ENCODE results near the gene SPATA4.
"Not testable (repeated sequence)": the region's sequence is repeated elsewhere in the genome, so short reads cannot be mapped to it uniquely, and the experiment has no call there.

SPATA4 gene

DNA sequence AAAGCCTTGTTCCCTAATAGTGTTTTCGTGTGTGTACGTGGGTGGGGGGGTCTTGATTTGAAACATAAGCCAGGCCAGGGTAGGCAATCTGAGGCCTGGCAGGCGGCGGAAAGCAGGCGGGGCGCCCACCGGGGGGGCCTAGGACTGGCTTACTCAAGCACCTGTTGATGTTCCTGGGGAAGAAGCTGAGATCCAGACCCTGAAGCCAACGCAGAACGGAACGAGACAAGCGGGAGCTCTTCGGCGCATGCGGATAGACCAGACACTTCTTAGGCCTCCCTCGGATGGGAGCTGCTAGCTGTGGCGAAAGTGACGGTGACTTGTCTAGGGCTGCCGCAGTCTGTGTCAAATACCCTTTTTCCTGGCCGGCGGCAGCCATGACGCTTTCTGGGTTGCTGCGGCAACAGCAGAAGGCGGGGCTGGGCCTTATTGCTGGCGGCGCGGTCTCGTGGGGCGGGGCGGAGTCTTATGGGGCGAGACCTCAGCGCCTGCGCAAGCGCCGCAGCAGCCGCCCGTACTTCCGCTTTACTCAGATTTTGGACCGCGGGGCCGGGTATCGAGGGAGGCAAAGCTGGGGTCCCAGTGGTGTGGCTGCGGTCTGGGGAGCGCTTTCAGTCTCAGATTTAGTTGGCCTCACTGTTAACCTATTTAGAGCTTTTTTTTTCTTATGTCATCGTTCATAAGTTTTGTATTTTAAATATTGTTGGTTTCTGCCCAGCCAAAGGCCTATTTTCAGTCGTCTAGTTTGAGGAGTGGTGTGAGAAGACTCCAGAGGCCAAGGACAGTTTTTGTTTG, at the start of gene SPATA4:
SPATA4 (minus strand) TSS at position 402 of the 795 bp plus-strand sequence; CDS start at position 379, 23 bp downstream.
- peak; percentile 90 for DNase-seq

DNA sequence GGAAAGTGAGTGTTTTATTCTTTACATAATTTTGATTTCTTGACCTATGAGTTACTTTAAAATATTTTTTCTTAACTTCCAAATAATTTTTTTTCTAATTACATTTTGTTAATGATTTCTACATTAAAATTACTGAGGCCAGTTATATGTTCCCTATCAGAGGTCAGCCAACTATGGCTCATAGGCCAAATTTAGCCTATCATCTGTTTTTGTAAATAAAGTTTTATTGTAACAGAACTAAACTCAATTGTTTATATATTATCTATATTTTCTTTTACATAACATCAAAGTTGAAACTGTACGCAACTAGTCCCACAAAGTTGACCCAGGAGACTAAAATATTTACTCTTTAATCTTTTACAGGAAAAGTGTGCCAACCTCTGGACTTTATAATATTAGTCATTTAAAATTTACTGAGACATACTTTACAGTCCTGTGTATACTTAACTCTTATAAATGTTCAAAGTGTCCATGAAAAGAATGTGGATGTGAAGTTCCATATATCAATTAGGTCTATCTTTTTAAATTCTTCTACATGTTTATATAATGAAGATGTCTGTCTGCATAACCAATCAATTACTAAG, 47.5 kb upstream of the SPATA4 start:
- no peak for DNase-seq

DNA sequence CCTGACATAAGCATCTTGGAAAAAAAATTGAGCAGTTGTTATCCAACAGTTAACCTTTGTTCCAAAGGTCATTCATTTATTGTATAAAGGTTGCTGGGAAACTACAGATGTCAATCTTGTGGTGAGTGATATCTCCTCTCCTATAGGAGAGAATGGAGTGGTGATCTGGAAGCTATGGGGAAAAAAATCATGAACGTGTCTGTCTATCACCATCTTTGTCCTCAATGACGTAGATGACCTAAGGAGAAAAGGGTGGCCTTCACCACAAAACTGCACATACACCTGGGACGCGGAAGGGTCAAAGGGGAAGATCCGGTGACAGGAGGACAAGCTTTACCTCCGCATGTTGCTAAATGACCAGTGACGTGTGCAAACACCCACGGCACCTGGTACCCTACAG, 46.3 kb upstream of the SPATA4 start:
- DNase-seq, result no peak

DNA sequence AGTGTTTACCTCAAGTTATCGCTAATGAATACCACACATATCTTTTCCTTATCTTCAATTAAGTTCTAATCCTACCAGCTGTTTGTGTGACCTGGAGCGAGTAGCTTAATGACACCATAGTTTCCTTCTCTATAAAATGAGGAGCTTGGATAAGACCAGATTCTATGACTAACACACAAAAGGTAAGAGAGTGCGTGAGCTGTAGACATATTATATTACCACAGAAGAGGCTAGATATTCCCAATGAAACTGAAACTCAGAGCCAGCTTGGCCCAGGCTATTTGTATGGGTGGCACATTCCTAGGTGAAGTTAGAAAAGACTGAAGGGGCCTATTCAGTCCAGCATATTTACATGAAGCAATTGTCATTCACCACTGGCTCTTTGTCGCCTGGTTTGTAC, 43.4 kb upstream of the SPATA4 start:
- DNase-seq, result no peak

DNA sequence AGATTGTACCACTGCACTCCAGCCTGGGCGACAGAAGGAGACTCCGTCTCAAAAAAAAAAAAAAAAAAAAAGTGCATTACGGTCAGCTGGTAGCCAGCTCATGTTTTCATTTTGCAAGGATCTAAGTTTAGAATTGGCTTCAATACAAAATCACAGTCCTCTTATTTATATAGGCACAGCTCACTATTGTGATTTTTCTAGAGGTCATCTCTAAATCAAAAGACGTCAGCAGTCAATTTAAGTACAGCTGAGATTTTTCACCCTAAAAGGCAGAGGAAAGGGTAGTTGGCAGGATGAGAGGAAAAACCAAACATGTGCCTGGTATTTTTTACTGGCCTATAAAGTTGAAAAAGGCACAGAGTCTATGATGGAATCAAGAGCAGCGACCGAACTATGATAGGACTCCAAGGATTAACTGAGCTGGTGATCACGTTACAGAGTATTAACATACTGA, 42.8 kb upstream of the SPATA4 start:
- DNase-seq, result no peak

DNA sequence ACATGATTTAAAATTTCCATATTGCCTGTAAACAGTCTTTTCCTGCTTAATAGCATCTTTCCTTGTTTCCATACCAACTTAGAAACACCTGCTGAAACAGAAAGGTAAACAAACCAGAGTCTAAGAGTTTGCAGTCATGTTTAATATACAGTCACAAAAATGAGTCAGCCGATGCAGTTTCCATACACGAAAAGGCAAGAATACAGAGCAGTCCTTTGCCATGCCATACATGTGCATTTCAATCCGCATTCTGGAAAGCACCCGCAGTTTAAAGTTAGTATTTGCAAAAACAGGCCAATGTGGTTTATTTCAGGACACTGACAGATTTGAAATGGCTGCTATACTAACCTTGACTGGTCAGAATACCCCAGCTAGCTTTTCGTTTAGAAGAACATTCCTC, 41.6 kb upstream of the SPATA4 start:
- DNase-seq, result no peak

DNA sequence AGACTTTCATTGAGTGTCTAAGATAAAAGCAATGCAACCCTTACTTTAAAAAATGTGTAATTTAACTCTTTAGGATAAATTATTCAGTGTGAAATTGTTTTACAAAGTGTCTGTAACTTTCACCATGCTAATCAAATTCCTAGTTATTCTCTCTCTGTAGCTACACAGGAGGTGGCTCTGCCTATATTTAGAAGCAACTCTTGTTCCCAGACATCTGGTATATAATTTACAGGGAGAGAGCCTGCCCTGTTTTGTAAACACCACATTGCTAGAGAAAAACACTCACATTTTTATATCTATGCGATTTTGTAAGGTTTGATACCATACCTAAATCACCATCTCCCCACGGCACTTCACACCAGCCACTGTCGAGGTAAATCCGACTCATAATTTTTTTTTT, 35.5 kb upstream of the SPATA4 start:
- DNase-seq, result no peak

DNA sequence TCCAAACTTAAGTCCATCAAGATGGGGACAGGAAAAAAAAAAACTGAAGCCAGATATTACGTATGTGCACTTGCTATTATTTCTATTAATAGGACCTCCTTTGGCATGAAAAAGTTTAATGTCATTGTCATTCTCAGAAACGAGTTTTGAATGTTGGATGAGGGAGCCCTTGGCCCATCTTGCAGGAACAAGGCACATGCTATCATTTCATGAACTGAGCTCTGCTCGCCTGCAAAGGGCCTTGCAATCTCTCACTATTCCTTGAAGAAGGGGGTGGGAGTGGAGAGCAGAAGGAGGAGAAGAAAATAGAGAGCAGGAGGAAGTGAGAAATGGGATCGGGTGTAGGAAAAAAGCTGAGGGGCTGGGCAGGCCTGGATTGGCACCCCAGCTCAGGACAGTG, 34.3 kb upstream of the SPATA4 start:
- no peak for DNase-seq

DNA sequence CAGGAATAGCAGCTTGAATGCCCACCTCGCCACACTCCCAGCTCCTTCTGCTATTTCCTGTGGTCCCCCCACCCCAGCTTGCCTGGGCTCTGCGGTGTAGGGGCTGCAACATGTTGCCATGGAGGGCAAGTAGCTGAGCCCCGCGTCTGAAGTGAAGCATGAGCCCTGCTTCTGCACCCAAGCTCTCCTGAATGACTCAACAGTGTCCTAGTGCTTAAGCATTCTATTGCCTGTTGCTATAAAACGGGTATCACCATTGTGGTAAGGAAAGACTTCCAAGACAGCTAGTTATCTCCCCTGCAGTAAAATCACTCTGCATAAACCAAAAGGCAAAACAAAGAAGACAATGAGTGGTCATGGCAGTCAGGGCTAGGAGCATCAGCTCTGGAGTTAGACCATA, 31.4 kb upstream of the SPATA4 start:
- DNase-seq, result no peak

DNA sequence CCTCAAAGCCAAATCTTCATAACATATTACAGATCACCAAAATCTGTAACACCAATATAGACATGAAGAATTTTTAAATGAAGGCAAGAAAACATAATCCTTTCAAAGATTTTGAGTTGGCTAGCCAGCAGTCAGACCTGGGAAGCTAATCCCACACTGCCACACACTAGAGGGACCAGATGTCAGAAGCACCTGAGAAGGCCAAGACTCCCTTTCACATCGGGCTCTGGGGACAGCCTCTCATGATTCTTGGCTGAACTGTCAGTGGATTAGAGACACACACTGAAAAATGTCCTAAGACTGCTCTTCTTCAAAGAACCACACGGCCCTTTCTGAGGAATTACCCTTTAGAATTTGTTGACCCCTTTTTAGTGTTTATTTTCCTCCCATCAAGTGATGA, 28.2 kb upstream of the SPATA4 start:
- DNase-seq, result no peak

DNA sequence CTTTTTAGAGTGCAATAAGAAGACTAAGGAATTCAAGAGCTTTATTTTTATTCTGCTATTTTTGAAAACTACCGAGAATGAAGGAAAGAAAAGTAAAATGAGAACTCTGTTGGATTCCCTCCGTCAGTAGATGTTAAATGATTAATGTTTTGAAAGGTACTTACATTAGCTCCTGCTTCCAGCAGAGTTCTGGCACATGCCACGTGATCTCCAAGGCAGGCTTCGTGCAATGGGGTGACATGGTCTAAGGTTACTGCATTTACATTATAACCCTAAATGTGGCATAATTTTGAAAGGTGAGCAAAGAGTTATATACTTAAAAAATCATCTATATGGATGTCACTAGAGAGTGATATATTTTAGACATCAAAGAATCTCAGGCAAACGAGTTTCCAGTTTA, 26.8 kb upstream of the SPATA4 start:
- no peak for DNase-seq

DNA sequence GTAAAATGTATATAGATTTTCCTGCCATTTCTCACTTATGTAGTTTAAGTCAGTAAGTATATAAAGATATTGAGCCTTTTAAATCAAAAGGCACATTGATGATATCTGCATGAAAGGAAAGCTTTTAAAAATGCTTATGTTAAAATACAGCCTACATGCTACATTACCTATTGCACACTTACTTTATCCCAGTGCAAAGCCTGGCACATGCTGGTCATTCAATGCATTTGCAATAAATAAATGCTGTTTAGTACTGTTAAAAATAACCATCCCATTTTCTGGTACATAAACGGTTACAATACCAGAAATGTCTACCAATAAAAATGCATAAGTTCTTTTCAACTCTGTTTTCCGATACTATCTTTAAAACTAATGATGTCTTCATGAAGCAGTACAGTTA, 22.1 kb upstream of the SPATA4 start:
- no peak for DNase-seq

DNA sequence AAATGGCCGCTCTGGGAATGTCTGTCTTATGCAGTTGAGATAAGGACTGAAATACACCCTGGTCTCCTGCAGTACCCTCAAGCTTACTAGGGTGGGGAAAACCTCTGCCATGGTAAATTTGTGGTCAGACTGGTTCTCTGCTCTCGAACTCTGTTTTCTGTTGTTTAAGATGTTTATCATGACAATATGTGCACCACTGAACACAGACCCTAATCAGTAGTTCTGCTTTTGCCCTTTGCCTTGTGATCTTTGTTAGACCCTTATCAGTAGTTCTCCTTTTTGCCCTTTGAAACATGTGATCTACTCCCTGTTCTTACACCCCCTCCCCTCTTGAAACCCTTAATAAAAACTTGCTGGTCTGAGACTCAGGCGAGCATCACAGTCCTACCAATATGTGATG, 17.0 kb upstream of the SPATA4 start:
- DNase-seq, result not testable (repeated sequence)

DNA sequence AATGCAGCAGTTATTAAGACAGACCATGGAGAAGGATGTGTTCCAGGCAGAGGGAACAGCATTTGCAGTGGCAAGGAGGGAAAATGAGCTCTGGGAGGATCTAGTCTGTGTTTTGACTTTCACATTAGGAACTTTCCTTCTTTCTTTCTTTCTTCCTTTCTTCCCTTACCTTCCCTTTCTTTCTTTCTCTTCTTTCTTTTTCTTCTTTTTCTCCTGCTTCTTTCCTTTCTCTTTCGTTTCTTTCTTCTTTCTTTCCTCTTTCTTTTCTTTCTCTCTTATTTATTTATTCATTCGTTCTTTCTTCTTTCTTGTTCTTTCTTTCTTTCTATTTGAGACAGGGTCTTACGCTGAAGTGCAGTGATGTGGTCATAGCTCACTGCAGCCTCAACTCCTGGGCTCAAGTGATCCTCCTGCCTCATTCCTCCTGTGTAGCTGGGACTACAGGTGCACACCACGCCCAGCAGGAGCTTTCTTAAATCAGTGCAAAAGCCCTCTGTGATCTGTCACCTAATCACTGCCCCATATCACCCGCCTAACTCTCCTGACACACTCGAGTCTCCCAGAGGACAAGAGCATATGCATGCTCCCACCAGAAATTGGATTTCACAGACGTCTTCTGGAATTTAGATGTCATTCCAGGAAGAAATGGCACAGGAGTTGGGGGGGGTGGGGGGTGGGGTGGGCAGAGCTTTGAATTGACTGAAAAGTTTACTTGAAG, 15.4 kb upstream of the SPATA4 start:
- DNase-seq, result no peak

DNA sequence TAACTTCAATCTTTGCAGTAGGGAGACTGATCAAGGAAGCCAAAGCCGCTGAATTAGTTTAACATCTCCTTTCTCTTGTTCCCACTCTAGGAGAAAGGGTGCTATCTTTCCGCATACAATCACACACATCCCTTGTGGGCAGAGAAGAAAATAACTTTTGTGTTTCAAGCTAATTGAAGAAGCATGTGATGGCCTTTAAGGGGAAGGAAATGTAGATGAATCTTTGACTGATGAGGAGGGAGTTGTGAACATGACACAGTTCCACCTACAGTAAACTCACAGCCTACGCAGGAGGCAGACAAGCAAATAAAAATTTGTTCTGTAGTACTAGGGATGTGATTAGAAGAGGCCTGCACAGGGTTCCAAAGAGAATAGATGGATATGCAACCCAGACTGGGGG, 14.7 kb upstream of the SPATA4 start:
- DNase-seq, result no peak

DNA sequence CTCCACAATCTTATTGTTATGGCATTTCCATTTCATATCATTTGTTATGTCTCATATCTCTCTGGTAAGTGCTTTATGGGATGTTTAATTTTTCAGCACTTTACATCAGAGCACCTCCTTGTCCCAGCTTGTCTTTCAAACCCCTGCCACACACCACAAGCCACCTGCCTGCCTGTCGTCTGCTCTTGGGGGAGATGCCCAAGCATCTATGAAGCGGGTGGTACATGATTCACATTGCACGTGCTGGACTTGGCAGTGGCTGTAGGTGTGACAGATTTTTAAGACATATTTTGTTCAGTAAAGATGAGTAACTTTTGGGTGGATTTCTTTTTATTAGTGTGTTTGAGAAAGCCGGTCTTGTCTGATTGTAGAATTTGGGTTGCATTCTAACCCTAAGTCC, 14.2 kb upstream of the SPATA4 start:
- DNase-seq, result no peak

DNA sequence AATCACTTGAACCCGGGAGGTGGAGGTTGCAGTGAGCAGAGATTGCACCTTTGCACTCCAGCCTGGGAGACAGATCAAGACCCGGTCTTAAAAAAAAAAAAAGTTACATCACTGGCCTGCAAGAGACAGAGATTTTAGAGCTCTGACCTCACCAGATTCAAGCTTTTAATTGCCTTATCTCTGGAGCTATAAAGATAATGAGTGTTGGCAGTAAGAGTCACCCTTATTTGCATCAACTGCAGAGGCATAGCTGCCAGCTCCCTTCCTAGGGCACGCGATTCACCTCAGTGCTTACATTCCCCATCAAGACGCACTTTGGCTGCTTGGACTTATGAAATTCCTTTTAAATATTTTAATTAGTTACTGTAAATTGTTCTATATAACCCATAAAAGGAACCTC, 12.5 kb upstream of the SPATA4 start:
- no peak for DNase-seq

DNA sequence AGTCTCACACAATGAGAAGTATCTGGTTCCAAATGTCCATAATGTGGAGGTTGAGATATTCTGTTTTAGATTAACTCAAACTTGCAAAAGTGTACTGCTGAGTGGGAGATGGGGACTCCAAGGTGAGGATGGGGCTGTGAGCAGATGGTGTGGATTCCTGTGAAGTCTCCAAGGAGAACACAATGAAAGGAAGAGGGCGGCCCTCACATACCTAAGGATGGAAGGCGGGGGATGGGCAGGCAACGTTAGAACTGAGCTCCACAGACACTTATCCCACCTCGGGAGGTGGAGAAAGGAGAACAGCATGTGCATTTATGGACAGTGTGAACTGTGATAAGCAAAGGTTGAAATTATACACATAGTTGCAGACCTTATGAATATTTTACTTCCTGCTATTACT, 9.9 kb upstream of the SPATA4 start:
- DNase-seq, result no peak

DNA sequence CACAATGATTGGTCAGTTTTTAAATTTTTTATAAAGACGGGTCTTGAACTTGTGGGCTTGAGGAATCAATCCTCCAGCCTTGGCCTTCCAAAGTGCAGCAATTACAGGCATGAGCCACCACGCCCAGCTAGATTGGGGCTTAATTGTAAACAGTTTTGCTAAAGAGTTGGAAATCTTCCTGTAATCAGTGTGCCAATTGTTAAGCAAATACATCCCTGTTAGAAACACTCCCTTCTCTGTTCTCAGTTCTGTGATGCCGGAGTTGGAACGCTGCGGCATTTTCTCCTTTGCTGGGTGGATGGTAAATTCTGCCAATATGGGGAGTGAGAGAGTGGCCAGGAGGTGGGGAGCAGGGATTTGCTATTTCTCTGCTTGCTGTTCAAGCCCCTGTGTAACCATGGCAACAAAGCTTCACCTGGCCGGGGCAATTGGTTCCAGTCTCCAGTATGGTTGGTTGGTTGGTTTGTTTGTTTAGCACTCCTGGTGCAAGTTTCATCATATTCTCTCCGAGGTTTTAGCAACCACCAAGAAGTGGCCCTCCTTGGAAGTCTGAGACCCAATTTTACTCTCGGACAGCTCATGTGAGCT, 3.0 kb upstream of the SPATA4 start:
- DNase-seq, result no peak

DNA sequence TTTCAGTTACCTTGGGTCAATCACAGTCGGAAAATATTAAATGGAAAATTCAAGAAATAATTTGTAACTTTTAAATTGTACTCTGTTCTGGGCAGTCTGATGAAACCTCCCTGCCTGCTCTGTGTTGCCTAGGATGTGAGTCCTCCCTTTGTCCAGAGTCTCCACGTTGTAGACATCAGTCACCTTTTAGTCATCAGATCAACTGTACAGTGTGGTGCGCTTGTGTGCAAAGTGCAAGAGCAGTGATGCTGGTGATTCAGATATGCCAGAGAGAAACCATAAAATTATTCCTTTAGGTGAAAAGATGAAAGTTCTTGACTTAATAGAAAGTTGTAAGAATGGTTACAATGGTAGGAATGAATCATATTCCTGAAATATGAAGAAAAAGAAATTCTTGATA, 1.4 kb downstream of the SPATA4 start:
- no peak for DNase-seq

DNA sequence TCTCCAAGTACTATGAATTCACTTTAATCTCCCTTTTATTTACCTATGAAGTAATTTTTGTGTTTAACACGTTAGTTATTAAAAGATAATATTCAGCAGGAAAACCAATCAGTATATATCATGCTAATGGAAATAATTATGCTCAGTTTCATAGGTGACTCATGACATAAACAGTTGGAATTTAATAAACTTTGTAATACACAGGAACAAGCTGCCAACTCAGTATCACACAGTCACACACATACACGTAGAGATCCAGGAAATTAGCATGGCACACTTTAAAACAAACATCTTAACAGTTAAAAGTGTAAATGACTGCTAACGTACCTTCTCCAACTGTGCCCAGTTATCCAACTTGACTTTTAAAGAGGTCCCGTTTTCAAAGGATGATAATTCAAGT, 2.3 kb downstream of the SPATA4 start:
- DNase-seq, result no peak

DNA sequence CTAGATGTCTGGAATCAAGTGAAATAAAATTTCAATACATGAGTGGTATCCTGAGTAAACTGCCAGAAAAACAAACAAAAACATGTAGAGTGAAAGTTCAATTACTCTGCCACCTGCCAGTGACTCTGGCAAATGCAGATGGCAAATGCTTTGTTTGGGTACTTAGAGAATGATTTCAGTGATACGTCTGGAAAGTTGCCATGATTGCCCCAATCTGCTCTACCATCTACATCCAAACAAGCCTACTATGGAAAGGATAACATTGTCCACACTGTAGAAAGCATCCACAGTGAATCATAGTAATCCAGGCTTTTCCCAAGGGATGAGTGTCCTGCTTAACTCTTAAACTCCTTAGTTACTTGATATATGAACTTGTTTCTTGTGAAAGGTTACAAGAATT, 3.4 kb downstream of the SPATA4 start:
- no peak for DNase-seq

DNA sequence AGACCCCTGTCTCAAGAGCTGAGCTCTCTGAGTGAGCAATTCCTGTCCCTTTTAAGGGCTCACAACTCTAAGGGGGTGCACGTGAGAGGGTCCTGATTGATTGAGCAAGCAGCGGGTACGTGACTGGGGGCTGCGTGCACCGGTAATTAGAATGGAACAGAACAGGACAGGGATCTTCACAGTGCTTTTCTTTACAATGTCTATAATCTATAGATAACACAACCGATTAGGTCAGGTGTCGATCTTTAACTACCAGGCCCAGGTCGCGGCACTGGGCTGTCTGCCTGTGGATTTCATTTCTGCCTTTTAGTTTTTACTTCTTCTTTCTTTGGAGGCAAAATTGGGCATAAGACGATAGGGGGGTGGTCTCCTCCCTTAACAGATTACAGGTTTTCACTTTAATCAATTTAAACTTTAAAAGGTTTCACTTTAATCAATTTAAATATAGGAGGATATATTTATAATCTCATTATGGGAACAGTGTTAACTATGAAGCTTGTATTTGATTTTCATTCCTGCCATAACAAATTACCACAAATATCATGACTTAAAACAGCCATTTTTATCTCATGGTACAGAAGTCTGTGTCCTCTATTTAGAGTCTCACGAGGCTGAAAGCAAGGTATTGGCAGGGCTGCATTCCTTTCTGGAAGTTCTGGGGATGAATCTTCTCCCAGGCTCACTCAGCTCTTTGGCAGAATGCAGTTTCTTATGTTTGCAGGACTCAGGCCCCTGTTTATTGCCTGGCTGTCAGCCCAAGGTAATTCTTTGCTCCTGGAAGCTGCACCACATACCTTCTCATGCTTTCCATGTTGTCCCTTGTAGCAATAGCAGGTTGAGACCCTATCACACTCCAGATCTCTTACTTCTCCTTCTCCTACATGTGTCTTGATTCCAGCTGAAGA, 5.2 kb downstream of the SPATA4 start:
- DNase-seq, result no peak

Data from activated CD4-positive, alpha-beta T cell treated with anti-CD3 and anti-CD28 coated beads for 1 hour (primary cell).